ENCODE data around the gene CD58.
"Not testable (repeated sequence)": the region's sequence is repeated elsewhere in the genome, so short reads cannot be mapped to it uniquely, and the experiment has no call there.

Gene CD58, protein sequence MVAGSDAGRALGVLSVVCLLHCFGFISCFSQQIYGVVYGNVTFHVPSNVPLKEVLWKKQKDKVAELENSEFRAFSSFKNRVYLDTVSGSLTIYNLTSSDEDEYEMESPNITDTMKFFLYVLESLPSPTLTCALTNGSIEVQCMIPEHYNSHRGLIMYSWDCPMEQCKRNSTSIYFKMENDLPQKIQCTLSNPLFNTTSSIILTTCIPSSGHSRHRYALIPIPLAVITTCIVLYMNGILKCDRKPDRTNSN

DNA sequence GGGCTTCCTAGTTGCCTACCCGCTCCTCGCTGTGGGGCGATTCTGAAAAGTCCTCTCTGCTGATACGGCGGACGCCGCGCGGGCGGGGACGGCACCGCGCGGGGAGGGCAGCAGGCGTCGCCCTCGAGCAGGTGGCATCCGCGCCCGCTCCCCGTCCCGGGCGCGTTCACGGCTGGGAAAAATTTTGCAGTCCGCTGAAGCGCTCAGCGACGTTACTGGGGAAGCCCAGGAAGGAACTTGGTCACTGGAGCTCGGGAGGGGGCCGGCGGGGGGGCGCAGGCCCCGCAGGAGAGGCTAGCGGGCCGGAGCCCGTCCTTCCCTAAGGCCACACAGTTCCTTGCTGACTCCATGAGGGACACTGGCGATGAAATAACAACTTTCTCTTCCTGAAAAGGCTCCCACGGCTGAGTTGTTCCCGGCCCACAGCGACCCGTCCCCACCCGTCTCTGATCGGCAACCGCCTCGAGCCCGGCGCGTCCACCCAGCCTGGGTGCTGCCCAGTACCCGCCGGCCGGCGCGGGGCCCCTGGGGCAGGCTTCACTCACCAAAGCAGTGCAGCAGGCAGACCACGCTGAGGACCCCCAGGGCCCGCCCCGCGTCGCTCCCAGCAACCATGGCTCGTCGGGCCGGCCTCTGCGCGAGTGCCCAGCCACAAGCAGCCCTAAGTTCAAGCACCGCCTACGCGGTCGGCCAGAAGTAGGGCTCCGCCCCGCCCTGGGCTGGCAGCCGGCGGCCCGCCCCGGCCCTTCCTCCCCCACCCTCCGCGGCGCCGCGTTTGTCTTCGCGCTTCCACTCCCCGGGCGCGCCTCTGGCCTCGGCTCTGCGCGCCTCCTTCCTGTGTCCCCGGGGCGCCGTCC is at the start of gene CD58:
Gene CD58, minus strand, starts transcription at position 669 of the 857 bp plus-strand sequence. Its CDS starts 54 bp downstream, at position 615.
- peak; percentile 92 for DNase-seq

- DNase-seq = not testable (repeated sequence)
Observed at GRCh38 chr1:116620392-116620791, 49.6 kb upstream of the CD58 start.

- DNase-seq = not testable (repeated sequence)
Observed at GRCh38 chr1:116619106-116619505, 48.3 kb upstream of the CD58 start.

GRCh38 chr1:116617808-116618207 is 47.0 kb upstream of the CD58 start:
- peak; percentile 16 for DNase-seq

GRCh38 chr1:116613825-116614224 is 43.0 kb upstream of the CD58 start:
- not testable (repeated sequence) for DNase-seq

DNA sequence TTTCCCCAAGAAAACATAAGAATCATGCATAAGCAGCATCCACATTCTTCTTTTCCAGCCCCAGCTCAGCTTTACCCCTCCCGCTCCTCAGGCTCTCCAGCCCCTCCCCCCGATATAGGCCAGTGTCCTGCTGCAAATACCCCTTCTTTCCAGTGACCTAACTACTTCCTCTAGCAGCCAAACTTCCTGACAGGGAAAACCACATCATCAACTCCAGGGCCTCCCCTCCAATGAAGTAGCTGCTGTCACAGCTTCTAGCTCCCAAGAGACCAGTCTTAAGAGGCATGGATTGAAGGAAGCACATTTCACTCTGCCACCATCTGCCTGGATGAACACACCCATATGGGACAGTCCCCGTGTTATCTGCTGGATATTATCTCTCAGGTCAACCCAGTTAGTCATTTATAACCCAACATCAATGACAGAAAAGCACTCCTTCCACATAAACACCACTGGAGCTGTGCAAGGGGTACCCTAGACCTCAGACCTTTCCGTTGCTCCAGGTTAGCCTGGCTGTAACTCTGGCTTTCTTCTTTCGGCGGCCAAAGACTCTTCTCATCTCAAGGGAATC is 39.1 kb upstream of the CD58 start:
- peak; percentile 78 for DNase-seq

- not testable (repeated sequence) for DNase-seq
Observed at GRCh38 chr1:116608841-116609240, 38.0 kb upstream of the CD58 start.

- DNase-seq = not testable (repeated sequence)
Observed at GRCh38 chr1:116608151-116608550, 37.3 kb upstream of the CD58 start.

DNA sequence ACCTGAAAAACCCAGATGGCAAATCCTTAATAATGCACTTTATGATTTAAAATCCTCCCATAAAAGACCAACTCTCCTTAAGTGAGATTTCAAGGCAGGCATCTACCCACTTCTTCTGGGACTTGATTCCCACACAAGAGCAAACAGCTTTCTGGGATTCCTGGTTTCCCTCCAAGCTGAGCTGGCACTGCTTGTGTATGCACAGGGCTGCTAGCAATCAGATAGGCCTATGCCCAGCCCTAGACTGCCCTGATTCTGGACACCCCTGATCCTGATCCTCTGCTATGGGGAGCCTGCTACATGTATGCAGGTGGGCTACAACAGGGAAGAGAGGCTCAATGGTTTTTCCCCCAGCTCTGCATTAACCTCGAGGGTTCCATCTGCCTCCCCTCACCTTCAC is 36.6 kb upstream of the CD58 start:
- not testable (repeated sequence) for DNase-seq

GRCh38 chr1:116606067-116606466 is 35.2 kb upstream of the CD58 start:
- DNase-seq = not testable (repeated sequence)

GRCh38 chr1:116605315-116605714 is 34.5 kb upstream of the CD58 start:
- no peak for DNase-seq

- not testable (repeated sequence) for DNase-seq
Observed at GRCh38 chr1:116604408-116604807, 33.6 kb upstream of the CD58 start.

GRCh38 chr1:116603646-116604045 is 32.8 kb upstream of the CD58 start:
- not testable (repeated sequence) for DNase-seq

GRCh38 chr1:116599369-116599768 is 28.5 kb upstream of the CD58 start:
- not testable (repeated sequence) for DNase-seq

DNA sequence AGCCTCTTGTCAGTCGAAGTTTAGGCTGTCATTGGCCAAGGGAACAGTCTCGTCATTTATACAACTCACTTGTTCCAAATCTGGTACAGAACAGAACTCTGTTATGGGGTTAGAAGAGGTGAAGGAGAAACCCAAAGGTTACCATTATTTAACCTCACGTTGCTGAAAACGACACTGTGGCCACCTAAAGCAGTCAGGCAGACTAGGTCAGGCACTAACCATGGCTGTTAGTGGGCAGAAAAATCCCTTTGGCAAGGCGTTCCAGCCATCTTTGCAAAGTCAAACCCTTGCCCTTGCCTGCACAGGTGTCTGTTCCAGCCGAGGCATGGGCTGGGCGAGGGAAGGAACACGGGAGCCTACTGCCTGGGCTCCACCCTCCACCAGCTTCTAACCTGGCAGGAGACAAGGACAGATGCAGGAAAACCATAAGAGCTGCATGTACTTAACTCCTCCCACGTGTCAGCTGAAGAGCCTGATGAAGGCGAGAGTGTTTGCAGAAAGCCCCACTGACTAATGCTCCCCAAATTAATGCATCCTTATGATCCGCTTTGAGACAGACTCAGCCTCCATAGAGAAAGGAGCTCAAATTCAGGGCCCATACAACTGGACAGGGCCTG is 27.7 kb upstream of the CD58 start:
- DNase-seq = not testable (repeated sequence)

GRCh38 chr1:116597388-116597787 is 26.6 kb upstream of the CD58 start:
- not testable (repeated sequence) for DNase-seq

DNA sequence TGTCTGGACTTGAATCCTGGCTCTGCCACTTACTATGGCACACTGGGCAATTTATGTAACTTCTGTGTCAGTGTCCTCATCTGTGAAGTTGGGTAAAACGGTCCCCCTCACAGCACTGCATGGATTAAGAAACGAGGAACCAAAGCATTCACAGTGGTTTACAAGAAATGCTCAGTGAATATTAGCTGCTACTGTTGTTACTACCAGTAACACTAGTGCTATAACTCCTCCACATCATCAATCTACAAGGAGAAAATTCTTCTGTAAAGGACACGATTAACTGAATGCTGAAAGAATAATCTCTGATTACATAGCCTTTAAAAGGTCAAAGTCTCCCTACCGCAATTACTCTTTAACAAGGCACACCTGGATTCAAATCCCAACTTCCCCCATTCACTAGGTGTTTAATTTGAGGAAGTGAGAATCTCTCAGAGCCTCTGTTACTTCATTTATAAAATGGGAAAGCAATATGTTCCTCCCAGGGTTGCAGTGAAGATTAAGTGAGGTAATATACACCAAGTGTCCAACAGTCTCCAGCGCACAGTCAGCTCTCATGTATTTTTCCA is 26.0 kb upstream of the CD58 start:
- not testable (repeated sequence) for DNase-seq

- peak; percentile 37 for DNase-seq
Observed at GRCh38 chr1:116595946-116596741, 25.3 kb upstream of the CD58 start.

DNA sequence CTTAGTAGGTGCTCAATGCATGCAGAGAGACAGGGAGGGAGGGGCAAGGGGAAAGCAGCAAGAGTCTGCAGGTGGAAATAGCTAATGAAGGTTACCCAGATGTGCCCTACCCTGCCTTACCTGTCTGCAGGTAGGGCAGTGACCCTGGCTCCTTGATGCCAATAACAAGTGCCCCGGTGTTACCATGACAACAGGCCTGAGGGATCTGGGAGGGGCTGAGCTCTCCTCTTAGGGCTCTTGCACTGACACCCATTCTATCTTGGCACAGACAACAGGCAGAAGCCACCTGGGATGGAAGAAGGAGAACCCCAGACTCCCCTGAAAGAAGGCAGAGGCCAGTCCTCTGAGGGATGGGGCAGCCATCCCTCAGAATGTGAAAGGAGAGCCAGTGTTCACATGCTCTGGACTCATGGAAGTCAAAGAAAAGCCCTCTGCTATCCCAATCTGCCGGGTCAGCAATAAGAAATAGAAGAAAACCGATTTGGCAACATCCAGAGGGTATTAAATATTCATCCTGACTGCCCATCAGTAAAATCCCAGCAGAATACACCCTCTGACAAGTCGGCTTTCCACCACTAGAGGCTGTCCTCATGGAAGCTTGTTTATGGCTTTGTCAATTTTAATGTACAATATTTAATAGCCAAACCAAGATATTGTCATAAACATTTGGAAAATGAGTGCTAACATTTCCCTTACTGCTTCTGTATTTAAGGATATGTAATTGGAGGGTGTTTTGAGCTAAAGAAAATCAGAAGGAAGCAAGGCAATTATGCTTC is 24.4 kb upstream of the CD58 start:
- DNase-seq = not testable (repeated sequence)

DNA sequence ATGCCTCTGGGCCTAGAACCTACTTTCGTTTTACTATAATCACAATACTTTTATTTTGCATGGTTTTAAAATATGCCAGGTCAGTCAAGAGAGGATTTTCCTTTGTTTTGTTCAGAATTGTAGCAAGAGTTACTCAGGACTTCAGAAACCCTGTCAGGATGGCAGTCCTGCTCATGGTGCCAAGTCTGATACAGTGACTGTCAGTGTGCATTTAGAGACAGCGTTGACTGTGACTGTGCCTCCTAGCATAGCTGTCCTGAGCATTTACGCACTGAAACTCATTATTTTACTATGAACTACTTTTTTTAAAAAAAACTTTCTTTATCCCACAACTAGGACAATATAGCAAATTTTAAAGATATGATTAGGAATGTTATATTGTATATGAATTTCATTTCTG is 23.2 kb upstream of the CD58 start:
- not testable (repeated sequence) for DNase-seq

GRCh38 chr1:116593401-116593800 is 22.6 kb upstream of the CD58 start:
- DNase-seq = not testable (repeated sequence)
